ENCODE measurements around the gene ASB14. TPM values are rescaled to one million over a fixed set of nuclear protein-coding genes. Genes with fewer than 3 reads are reported as not detected.

ASB14 gene
- total and polyA plus RNA-seq, 7 donors = not detected

GRCh38 chr3:57234613-57235575, 57.6 kb downstream of the ASB14 start:
- no peak for TF ChIP-seq POLR2A (IDR thresholded peaks at IDR 0.05)
- no peak for TF ChIP-seq POLR2AphosphoS5 (IDR thresholded peaks at IDR 0.05)
- no peak for TF ChIP-seq EP300 (IDR thresholded peaks at IDR 0.05)
- no peak for TF ChIP-seq CTCF (IDR thresholded peaks at IDR 0.05)
- intact Hi-C loops (cut with DNase I) = no loop called here
- Histone ChIP-seq H3K36me3 (peaks cover 0 to 28% (median 10%) of the 10 kb centered on the region in 4 donors), H3K27me3 (no peaks in the 10 kb centered on the region), H3K27ac (no peak overlapping the region), H3K4me3 (no peak overlapping the region), H3K4me1 (peaks cover 0 to 23% (median 12%) of the 10 kb centered on the region in 4 donors), H3K9me3 (no peaks in the 10 kb centered on the region)
- DNase-seq = no peak
- 82 to 86% methylated on average over 13 of the region's 13 CpGs for WGBS, 2 donors

GRCh38 chr3:57233799-57234198, 58.7 kb downstream of the ASB14 start:
- peaks cover 0 to 34% (median 23%) of the 10 kb centered on the region in 4 donors for H3K4me1 ChIP-seq
- DNase-seq = no peak
- intact Hi-C loops (cut with DNase I) = no loop called here
- TF ChIP-seq CTCF (IDR thresholded peaks at IDR 0.05) (no peak), EP300 (IDR thresholded peaks at IDR 0.05) (no peak), POLR2AphosphoS5 (IDR thresholded peaks at IDR 0.05) (no peak), POLR2A (IDR thresholded peaks at IDR 0.05) (no peak)
- no peak overlapping the region for H3K4me3 ChIP-seq
- no peaks in the 10 kb centered on the region for H3K9me3 ChIP-seq
- H3K36me3 ChIP-seq = peaks cover 0 to 17% (median 5%) of the 10 kb centered on the region in 4 donors
- WGBS, 2 donors = 96 to 98% methylated on average over 2 of the region's 2 CpGs
- no peak overlapping the region for H3K27ac ChIP-seq
- no peaks in the 10 kb centered on the region for H3K27me3 ChIP-seq

- intact Hi-C loops (cut with DNase I) = no loop called here
- H3K9me3 ChIP-seq = no peaks in the 10 kb centered on the region
- H3K4me1 ChIP-seq = peaks cover 0 to 45% (median 28%) of the 10 kb centered on the region in 4 donors
- TF ChIP-seq EP300 (IDR thresholded peaks at IDR 0.05) (no peak), POLR2A (IDR thresholded peaks at IDR 0.05) (no peak)
- H3K36me3 ChIP-seq = no peaks in the 10 kb centered on the region
- H3K27me3 ChIP-seq = no peaks in the 10 kb centered on the region
- no peak for DNase-seq
- 72 to 80% methylated on average over 2 of the region's 2 CpGs for WGBS, 2 donors
- no peak overlapping the region for H3K4me3 ChIP-seq
- H3K27ac ChIP-seq = peak overlapping the region in 3 of 4 donors; percentile 23 to 96 (median 93)
Measured at GRCh38 chr3:57230006-57230405, 62.5 kb downstream of the ASB14 start.

- peak; percentile 72 for DNase-seq
- 0% methylated on average over 70 of the region's 70 CpGs for WGBS, 2 donors
- Histone ChIP-seq H3K4me1 (peaks cover 0 to 36% (median 26%) of the 10 kb centered on the region in 4 donors), H3K9me3 (no peaks in the 10 kb centered on the region), H3K36me3 (no peaks in the 10 kb centered on the region), H3K27ac (peak overlapping the region; percentile 93 to 98 (median 96)), H3K27me3 (no peaks in the 10 kb centered on the region), H3K4me3 (peak overlapping the region; percentile 69 to 88 (median 80))
- intact Hi-C loops (cut with DNase I) = loop anchor here (2.0 to 5.0 kb wide), 5 partner anchors 57 to 671 kb away; partner anchors contain the start of genes CCDC66 and TASOR
- no peak for TF ChIP-seq EP300 (IDR thresholded peaks at IDR 0.05)
- TF ChIP-seq POLR2AphosphoS5 (IDR thresholded peaks at IDR 0.05) = peak; percentile 66 to 85 (median 82)
- peak in 1 of 2 donors; percentile 52 for TF ChIP-seq POLR2A (IDR thresholded peaks at IDR 0.05)
- no peak for TF ChIP-seq CTCF (IDR thresholded peaks at IDR 0.05)
Measured at GRCh38 chr3:57227930-57228751, 64.3 kb downstream of the ASB14 start.

All from sigmoid colon (tissue), 7 donors.